Skeletal muscle tissue (tissue), 4 donors: Measurements from ENCODE around the gene CLCN2. TPM values are rescaled to one million over a fixed set of nuclear protein-coding genes. Genes with fewer than 3 reads are reported as not detected.

Experiments used
- H3K27ac ChIP-seq: one replicate; pipeline ENCODE4 v1.7.0; 2013; ENCODE audit warnings: mild to moderate bottlenecking, low read depth, low read length, inconsistent platforms
- H3K27me3 ChIP-seq, 3 donors: one replicate each; pipeline ENCODE4 v1.7.0; 2013; ENCODE audit warnings: low read length in 3 of 3; ENCODE audit not compliant: control insufficient read depth in 3 of 3, insufficient read depth in 3 of 3
- H3K36me3 ChIP-seq, 3 donors: one replicate each; pipeline ENCODE4 v1.7.0; 2013; ENCODE audit warnings: low read length in 3 of 3; ENCODE audit not compliant: control insufficient read depth in 3 of 3, insufficient read depth in 3 of 3
- H3K4me1 ChIP-seq, 3 donors: one replicate each; pipeline ENCODE4 v1.7.0; 2013; ENCODE audit warnings: low read length in 3 of 3, mild to moderate bottlenecking in 3 of 3; ENCODE audit not compliant: control insufficient read depth in 3 of 3, insufficient read depth in 3 of 3
- H3K4me3 ChIP-seq, 3 donors: one replicate each; pipeline ENCODE4 v1.7.0; 2013; ENCODE audit warnings: low read length in 3 of 3
- H3K9ac ChIP-seq, 3 donors: one replicate each; pipeline ENCODE4 v1.7.0; 2013; ENCODE audit warnings: low read length in 3 of 3, mild to moderate bottlenecking in 3 of 3, moderate library complexity in 2 of 3, low read depth in 1 of 3
- H3K9me3 ChIP-seq, 3 donors: one replicate each; pipeline ENCODE4 v1.7.0; 2013; ENCODE audit warnings: low read length in 3 of 3; ENCODE audit not compliant: control insufficient read depth in 3 of 3
- total RNA-seq: library from RNA; depleted of rRNA; stranded (reverse); fragments of >200 nt; gene quantifications from one replicate; pipeline ENCODE4 v1.2.3, GENCODE V29; 2014
- donor health status: Osteomylitis.

CLCN2 gene
- total RNA-seq, 1 donor from 2014 or later: 2.6 TPM

GRCh38 chr3:184388936-184389230 lies 27.5 kb upstream of the CLCN2 start:
- Histone ChIP-seq H3K4me3 (no peak overlapping the region), H3K27ac (no peak overlapping the region), H3K27me3 (no peaks in the 10 kb centered on the region), H3K9ac (no peak overlapping the region), H3K4me1 (no peaks in the 10 kb centered on the region), H3K9me3 (no peaks in the 10 kb centered on the region), H3K36me3 (peaks cover 0 to 15% (median 0%) of the 10 kb centered on the region in 3 donors)

- Histone ChIP-seq H3K4me1 (no peaks in the 10 kb centered on the region), H3K36me3 (peaks cover 0 to 15% (median 2%) of the 10 kb centered on the region in 3 donors), H3K9ac (no peak overlapping the region), H3K9me3 (no peaks in the 10 kb centered on the region), H3K4me3 (no peak overlapping the region), H3K27me3 (no peaks in the 10 kb centered on the region), H3K27ac (no peak overlapping the region)
Measured at GRCh38 chr3:184388164-184388935, 26.9 kb upstream of the CLCN2 start.

- Histone ChIP-seq H3K4me3 (no peak overlapping the region), H3K27ac (no peak overlapping the region), H3K4me1 (peaks cover 0 to under 1% (median 0%) of the 10 kb centered on the region in 3 donors), H3K9me3 (no peaks in the 10 kb centered on the region), H3K36me3 (peaks cover 0 to 19% (median 3%) of the 10 kb centered on the region in 3 donors), H3K9ac (no peak overlapping the region), H3K27me3 (no peaks in the 10 kb centered on the region)
Measured at GRCh38 chr3:184387174-184387714, 25.8 kb upstream of the CLCN2 start.

- peaks cover 0 to 24% (median 3%) of the 10 kb centered on the region in 3 donors for H3K36me3 ChIP-seq
- H3K4me1 ChIP-seq: peaks cover 4 to 10% (median 8%) of the 10 kb centered on the region in 3 donors
- H3K9ac ChIP-seq: no peak overlapping the region
- no peaks in the 10 kb centered on the region for H3K9me3 ChIP-seq
- H3K4me3 ChIP-seq: no peak overlapping the region
- H3K27me3 ChIP-seq: peaks cover 0 to 3% (median 2%) of the 10 kb centered on the region in 3 donors
- H3K27ac ChIP-seq: no peak overlapping the region
Measured at GRCh38 chr3:184386047-184386806, 24.8 kb upstream of the CLCN2 start.

- H3K36me3 ChIP-seq: peaks cover 0 to 24% (median 3%) of the 10 kb centered on the region in 3 donors
- no peak overlapping the region for H3K27ac ChIP-seq
- H3K9me3 ChIP-seq: no peaks in the 10 kb centered on the region
- no peak overlapping the region for H3K4me3 ChIP-seq
- H3K4me1 ChIP-seq: peaks cover 10 to 18% (median 15%) of the 10 kb centered on the region in 3 donors
- H3K27me3 ChIP-seq: peaks cover 0 to 9% (median 7%) of the 10 kb centered on the region in 3 donors
- H3K9ac ChIP-seq: no peak overlapping the region
Measured at GRCh38 chr3:184384856-184385422, 23.5 kb upstream of the CLCN2 start.

- H3K27ac ChIP-seq: no peak overlapping the region
- H3K9ac ChIP-seq: no peak overlapping the region
- H3K4me1 ChIP-seq: peaks cover 11 to 19% (median 17%) of the 10 kb centered on the region in 3 donors
- H3K4me3 ChIP-seq: no peak overlapping the region
- peaks cover 0 to 9% (median 8%) of the 10 kb centered on the region in 3 donors for H3K27me3 ChIP-seq
- H3K9me3 ChIP-seq: no peaks in the 10 kb centered on the region
- peaks cover 0 to 23% (median 3%) of the 10 kb centered on the region in 3 donors for H3K36me3 ChIP-seq
Measured at GRCh38 chr3:184384342-184384741, 22.9 kb upstream of the CLCN2 start.

- Histone ChIP-seq H3K36me3 (peaks cover 0 to 16% (median 3%) of the 10 kb centered on the region in 3 donors), H3K9ac (no peak overlapping the region), H3K27ac (no peak overlapping the region), H3K4me3 (no peak overlapping the region), H3K27me3 (peaks cover 0 to 14% (median 9%) of the 10 kb centered on the region in 3 donors), H3K4me1 (peaks cover 23 to 30% (median 28%) of the 10 kb centered on the region in 3 donors), H3K9me3 (no peaks in the 10 kb centered on the region)
Measured at GRCh38 chr3:184383033-184383740, 21.8 kb upstream of the CLCN2 start.

- Histone ChIP-seq H3K9me3 (no peaks in the 10 kb centered on the region), H3K4me3 (no peak overlapping the region), H3K4me1 (peaks cover 30 to 37% (median 35%) of the 10 kb centered on the region in 3 donors), H3K36me3 (peaks cover 0 to 9% (median 3%) of the 10 kb centered on the region in 3 donors), H3K9ac (no peak overlapping the region), H3K27me3 (peaks cover 0 to 14% (median 9%) of the 10 kb centered on the region in 3 donors), H3K27ac (no peak overlapping the region)
Measured at GRCh38 chr3:184382326-184383032, 21.1 kb upstream of the CLCN2 start.
